Smooth muscle cell (in vitro differentiated cells): ENCODE measurements around the gene DNASE2B. TPM values are rescaled to one million over a fixed set of nuclear protein-coding genes. Genes with fewer than 3 reads are reported as not detected.
A peak's percentile ranks its signal among the peaks of the same experiment; 100 is the strongest.

ENCODE experiments used
- DNase-seq: peaks from one replicate; lab custom pipeline; 2025; ENCODE audit not compliant: unreplicated experiment; lab: John Stamatoyannopoulos, UW
- H2AFZ ChIP-seq: fragments of 200-600 bp; sonication (generic); 2 replicates; pipeline ENCODE4 v1.6.0; 2016; ENCODE audit warnings: antibody characterized with exemption, low read depth, mild to moderate bottlenecking
- H3F3A ChIP-seq: fragments of 200-600 bp; sonication (generic); 2 replicates; pipeline ENCODE4 v1.6.0; 2017; ENCODE audit warnings: antibody characterized with exemption, low read depth
- H3K27ac ChIP-seq: fragments of 200-600 bp; sonication (generic); 2 replicates; pipeline ENCODE4 v1.5.1; 2016; ENCODE audit warnings: low read depth, mild to moderate bottlenecking
- H3K27me3 ChIP-seq: fragments of 200-600 bp; sonication (generic); 2 replicates; pipeline ENCODE4 v1.6.1; 2016; ENCODE audit warnings: low read depth, mild to moderate bottlenecking
- H3K36me3 ChIP-seq: fragments of 200-600 bp; sonication (generic); 2 replicates; pipeline ENCODE4 v1.5.1; 2016; ENCODE audit warnings: low read depth
- H3K4me1 ChIP-seq: fragments of 200-600 bp; sonication (generic); 2 replicates; pipeline ENCODE4 v1.5.1; 2016; ENCODE audit warnings: low read depth
- H3K4me2 ChIP-seq: fragments of 200-600 bp; sonication (generic); 2 replicates; pipeline ENCODE4 v1.6.0; 2016; ENCODE audit warnings: mild to moderate bottlenecking
- H3K4me3 ChIP-seq: fragments of 200-600 bp; sonication (generic); 2 replicates; pipeline ENCODE4 v1.5.1; 2016; ENCODE audit warnings: mild to moderate bottlenecking
- H3K79me2 ChIP-seq: fragments of 200-600 bp; sonication (generic); 2 replicates; pipeline ENCODE4 v1.6.0; 2016; ENCODE audit warnings: low read depth, mild to moderate bottlenecking
- H3K9ac ChIP-seq: fragments of 200-600 bp; sonication (generic); 2 replicates; pipeline ENCODE4 v1.6.0; 2016; ENCODE audit warnings: low read depth
- H3K9me3 ChIP-seq: fragments of 200-600 bp; sonication (generic); replicated peaks from 2 replicates; pipeline ENCODE4 v1.5.1; 2016; ENCODE audit warnings: low read depth
- H4K20me1 ChIP-seq: fragments of 200-600 bp; sonication (generic); 2 replicates; pipeline ENCODE4 v1.6.0; 2016; ENCODE audit warnings: low read depth
- WGBS: methylation state at CpG from one replicate; pipeline ENCODE4 v1.1.7; 2016; ENCODE audit warnings: low lambda C conversion rate; 5-methylcytosine and 5-hydroxymethylcytosine counted together
- polyA plus RNA-seq: library from polyadenylated mRNA; unstranded; fragments of >200 nt; fragmentation: Nextera tagmentation; extraction: Ambion mirVana; gene quantifications from 2 replicates; pipeline ENCODE4 v1.2.1, GENCODE V29; 2016
- total RNA-seq: library from RNA; depleted of rRNA; stranded (reverse); fragments of >200 nt; gene quantifications from 2 replicates; pipeline ENCODE4 v1.2.3, GENCODE V29; 2014
- TF ChIP-seq, protein P1 (sequence below): fragments of 200-600 bp; sonication (generic); IDR thresholded peaks from 2 replicates; pipeline ENCODE4 v1.5.1; 2017; ENCODE audit warnings: borderline replicate concordance, mild to moderate bottlenecking, antibody characterized with exemption; ENCODE audit not compliant: insufficient read depth, poor library complexity, severe bottlenecking

The DNASE2B gene
- total and polyA plus RNA-seq, 2 experiments from 2014 or later, result not detected

DNA sequence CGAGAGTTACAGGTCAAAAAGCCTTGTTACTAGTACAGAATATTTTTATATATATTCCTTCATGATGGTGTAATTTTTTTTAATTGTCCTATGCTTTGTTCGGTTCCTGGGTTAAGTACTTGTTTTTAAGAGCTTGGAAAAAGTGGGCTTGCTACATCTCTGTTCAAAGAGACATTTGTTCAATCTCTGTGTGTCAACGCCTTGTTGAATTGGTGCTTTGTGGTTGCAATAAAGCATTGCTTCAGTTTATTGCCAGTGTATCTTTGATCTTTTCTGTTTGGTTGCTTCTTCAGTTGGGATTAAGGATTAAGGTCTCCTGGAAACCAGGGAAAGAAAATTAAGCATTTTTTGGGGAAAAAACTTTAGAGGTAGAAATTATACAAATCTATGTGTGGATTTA is 47.7 kb upstream of the DNASE2B start:
- H3K79me2 ChIP-seq, result no peaks in the 10 kb centered on the region
- no peak overlapping the region for H3K4me2 ChIP-seq
- H3K9ac ChIP-seq, result no peak overlapping the region
- TF ChIP-seq, protein P1, sequence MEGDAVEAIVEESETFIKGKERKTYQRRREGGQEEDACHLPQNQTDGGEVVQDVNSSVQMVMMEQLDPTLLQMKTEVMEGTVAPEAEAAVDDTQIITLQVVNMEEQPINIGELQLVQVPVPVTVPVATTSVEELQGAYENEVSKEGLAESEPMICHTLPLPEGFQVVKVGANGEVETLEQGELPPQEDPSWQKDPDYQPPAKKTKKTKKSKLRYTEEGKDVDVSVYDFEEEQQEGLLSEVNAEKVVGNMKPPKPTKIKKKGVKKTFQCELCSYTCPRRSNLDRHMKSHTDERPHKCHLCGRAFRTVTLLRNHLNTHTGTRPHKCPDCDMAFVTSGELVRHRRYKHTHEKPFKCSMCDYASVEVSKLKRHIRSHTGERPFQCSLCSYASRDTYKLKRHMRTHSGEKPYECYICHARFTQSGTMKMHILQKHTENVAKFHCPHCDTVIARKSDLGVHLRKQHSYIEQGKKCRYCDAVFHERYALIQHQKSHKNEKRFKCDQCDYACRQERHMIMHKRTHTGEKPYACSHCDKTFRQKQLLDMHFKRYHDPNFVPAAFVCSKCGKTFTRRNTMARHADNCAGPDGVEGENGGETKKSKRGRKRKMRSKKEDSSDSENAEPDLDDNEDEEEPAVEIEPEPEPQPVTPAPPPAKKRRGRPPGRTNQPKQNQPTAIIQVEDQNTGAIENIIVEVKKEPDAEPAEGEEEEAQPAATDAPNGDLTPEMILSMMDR, result no peak
- DNase-seq, result no peak
- 43% methylated on average over 3 of the region's 3 CpGs for WGBS
- no peak overlapping the region for H3K4me3 ChIP-seq
- H3K27me3 ChIP-seq, result no peaks in the 10 kb centered on the region
- H3K36me3 ChIP-seq, result no peaks in the 10 kb centered on the region
- peaks cover 5% of the 10 kb centered on the region for H3K4me1 ChIP-seq
- H4K20me1 ChIP-seq, result no peaks in the 10 kb centered on the region
- H3F3A ChIP-seq, result peaks cover 18% of the 10 kb centered on the region
- H3K9me3 ChIP-seq, result no peaks in the 10 kb centered on the region
- no peak overlapping the region for H2AFZ ChIP-seq
- no peak overlapping the region for H3K27ac ChIP-seq

DNA sequence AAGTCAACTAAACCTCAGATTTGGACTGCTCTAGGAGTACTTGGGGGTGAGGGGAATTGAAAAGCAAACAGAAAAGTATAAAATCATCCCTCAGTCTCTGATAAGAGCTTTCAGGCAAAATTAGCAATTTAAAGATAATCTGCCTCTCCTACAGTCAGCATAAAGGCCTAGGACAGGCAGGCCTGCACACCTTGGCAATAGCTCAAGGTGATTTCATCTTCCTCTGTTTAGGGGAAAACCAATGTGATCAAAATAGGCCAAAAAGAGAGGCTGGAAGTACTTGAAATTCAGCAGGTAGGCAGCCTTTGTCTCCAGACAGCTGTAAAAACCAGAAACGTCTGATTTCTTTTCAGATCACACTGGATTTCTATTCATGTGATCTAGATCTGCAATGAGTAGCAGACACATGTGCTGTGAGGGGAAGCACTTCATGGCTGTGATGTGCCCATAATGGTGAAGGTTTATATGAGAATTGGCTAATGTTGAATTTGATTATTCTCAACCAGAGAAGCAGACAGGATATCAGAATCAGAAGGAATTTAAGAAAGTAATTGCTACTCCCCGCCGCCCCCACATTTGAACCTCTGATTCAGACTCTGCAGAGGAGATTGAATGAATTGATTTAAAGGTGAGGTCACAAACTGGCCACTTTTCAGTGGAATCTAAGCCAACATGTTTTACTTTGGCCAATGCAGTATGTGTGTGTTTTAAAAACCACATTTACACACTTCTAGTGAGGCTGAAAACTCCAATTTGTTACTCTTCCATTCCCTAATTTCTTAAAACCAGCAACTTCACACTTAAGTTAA is 45.8 kb upstream of the DNASE2B start:
- no peaks in the 10 kb centered on the region for H3K27me3 ChIP-seq
- H3K27ac ChIP-seq, result no peak overlapping the region
- no peak overlapping the region for H3K9ac ChIP-seq
- no peak for DNase-seq
- H4K20me1 ChIP-seq, result no peaks in the 10 kb centered on the region
- TF ChIP-seq, protein P1, result no peak
- no peaks in the 10 kb centered on the region for H3K9me3 ChIP-seq
- no peak overlapping the region for H2AFZ ChIP-seq
- no peak overlapping the region for H3K4me2 ChIP-seq
- no peak overlapping the region for H3K4me3 ChIP-seq
- H3K4me1 ChIP-seq, result peaks cover under 1% of the 10 kb centered on the region
- 65% methylated on average over 3 of the region's 3 CpGs for WGBS
- H3F3A ChIP-seq, result peaks cover 18% of the 10 kb centered on the region
- H3K36me3 ChIP-seq, result no peaks in the 10 kb centered on the region
- no peaks in the 10 kb centered on the region for H3K79me2 ChIP-seq

DNA sequence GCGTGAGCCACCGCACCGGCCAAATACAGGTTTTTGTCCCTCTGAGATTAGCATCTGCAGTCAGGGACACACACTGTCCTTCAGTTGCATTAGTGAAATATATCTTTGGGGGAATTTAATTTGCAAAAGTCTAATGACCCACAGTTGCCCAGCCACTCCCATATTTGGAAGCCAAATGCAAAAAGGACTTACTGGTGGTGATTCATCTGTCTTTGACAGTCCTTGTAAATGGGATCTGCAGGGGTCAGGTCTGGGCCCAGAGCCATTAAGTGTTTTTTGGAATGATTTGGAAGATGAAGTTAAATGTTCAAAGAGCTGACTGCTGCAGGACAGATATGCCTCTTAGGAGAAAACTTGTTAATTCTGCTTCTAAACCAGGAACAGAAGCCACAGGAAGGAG is 44.6 kb upstream of the DNASE2B start:
- Histone ChIP-seq H4K20me1 (no peaks in the 10 kb centered on the region), H3K36me3 (no peaks in the 10 kb centered on the region), H3K9ac (no peak overlapping the region), H3F3A (peaks cover 16% of the 10 kb centered on the region), H3K79me2 (no peaks in the 10 kb centered on the region), H3K27me3 (no peaks in the 10 kb centered on the region), H3K9me3 (no peaks in the 10 kb centered on the region), H3K27ac (peak overlapping the region; percentile 32), H2AFZ (peak overlapping the region; percentile 47), H3K4me3 (no peak overlapping the region), H3K4me1 (no peaks in the 10 kb centered on the region), H3K4me2 (peak overlapping the region; percentile 56)
- no peak for DNase-seq
- TF ChIP-seq, protein P1, result no peak
- 68% methylated on average over 3 of the region's 3 CpGs for WGBS

DNA sequence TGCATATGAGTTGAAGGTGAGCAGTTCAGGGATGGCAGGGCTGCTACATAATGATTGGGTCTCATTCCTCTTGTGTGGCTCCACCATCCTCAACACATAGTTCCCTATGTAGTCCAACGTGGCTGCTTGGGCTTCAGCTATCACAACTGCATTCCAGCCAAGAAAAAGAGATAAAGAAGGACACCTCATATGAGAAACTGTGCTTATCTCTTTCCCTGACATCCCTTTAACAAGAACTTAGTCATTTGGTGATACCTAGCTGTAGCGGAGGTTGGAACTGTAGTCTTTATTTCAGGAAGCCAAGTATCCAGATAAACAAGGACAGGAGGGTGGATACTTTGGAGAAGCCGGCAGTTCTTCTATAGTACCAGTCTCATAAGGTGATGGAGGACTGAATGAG is 42.7 kb upstream of the DNASE2B start:
- 72% methylated on average over 3 of the region's 3 CpGs for WGBS

More for the DNA sequence above, 42.7 kb upstream of the DNASE2B start:
- H3F3A ChIP-seq, result peaks cover 16% of the 10 kb centered on the region
- TF ChIP-seq, protein P1, result no peak
- no peaks in the 10 kb centered on the region for H3K9me3 ChIP-seq
- H2AFZ ChIP-seq, result no peak overlapping the region
- H3K27me3 ChIP-seq, result no peaks in the 10 kb centered on the region
- no peaks in the 10 kb centered on the region for H3K36me3 ChIP-seq
- H4K20me1 ChIP-seq, result no peaks in the 10 kb centered on the region
- H3K79me2 ChIP-seq, result no peaks in the 10 kb centered on the region
- no peak for DNase-seq
- H3K4me3 ChIP-seq, result no peak overlapping the region
- no peak overlapping the region for H3K27ac ChIP-seq
- no peaks in the 10 kb centered on the region for H3K4me1 ChIP-seq
- H3K4me2 ChIP-seq, result no peak overlapping the region
- no peak overlapping the region for H3K9ac ChIP-seq
